IMR-90 (cell line): ENCODE measurements around the gene AQP1. TPM values are rescaled to one million over a fixed set of nuclear protein-coding genes. Genes with fewer than 3 reads are reported as not detected.

Experiments
- ATAC-seq: fragments of 200-7000 bp; cut with Tn5 transposase; 2 replicates; pipeline ENCODE4 v1.9.1; 2020; ENCODE audit warnings: low read depth, mild to moderate bottlenecking, moderate library complexity
- BruUV-seq: library from RNA; stranded (reverse); fragments of 400-500 nt; replicated peaks from 2 replicates; lab custom pipeline; 2021; lab: Mats Ljungman, UMichigan
- CTCF ChIA-PET: fragments of 300-600 bp; formaldehyde crosslinking; extraction: SDS; loops from one replicate; lab custom pipeline; 2021; ENCODE audit warnings: antibody characterized with exemption; lab: Yijun Ruan, JAX
- POLR2A ChIA-PET: fragments of 300-600 bp; sonication (Branson Sonifier 250); formaldehyde crosslinking; loops from one replicate; lab custom pipeline; 2022; ENCODE audit warnings: antibody characterized with exemption; ENCODE audit not compliant: unreplicated experiment; lab: Charles Lee
- DNase-seq: peaks from one replicate; pipeline ENCODE4 v3.0.0; 2013
- H2AFZ ChIP-seq: replicated peaks from 2 replicates; pipeline ENCODE3; 2013; ENCODE audit warnings: low read length, mild to moderate bottlenecking; ENCODE audit not compliant: poor library complexity
- H2AK5ac ChIP-seq: 2 replicates; pipeline ENCODE4 v1.6.1; 2013; ENCODE audit warnings: low read depth, low read length, inconsistent platforms
- H2AK9ac ChIP-seq: replicated peaks from 2 replicates; pipeline ENCODE3; 2013; ENCODE audit warnings: mild to moderate bottlenecking, low read depth, low read length, moderate library complexity; ENCODE audit not compliant: poor library complexity
- H2BK120ac ChIP-seq: 2 replicates; pipeline ENCODE4 v1.6.1; 2013; ENCODE audit warnings: low read depth, low read length, inconsistent platforms
- H2BK15ac ChIP-seq: 3 replicates; pipeline ENCODE4 v1.6.1; 2013; ENCODE audit warnings: low read depth, low read length, inconsistent platforms
- H2BK20ac ChIP-seq: 2 replicates; pipeline ENCODE4 v1.6.1; 2013; ENCODE audit warnings: low read depth, mild to moderate bottlenecking, inconsistent platforms, low read length, moderate library complexity
- H2BK5ac ChIP-seq: 2 replicates; pipeline ENCODE4 v1.6.1; 2013; ENCODE audit warnings: mild to moderate bottlenecking, low read depth, low read length, inconsistent platforms; ENCODE audit not compliant: poor library complexity, severe bottlenecking
- H3K14ac ChIP-seq: replicated peaks from 2 replicates; pipeline ENCODE4 v1.6.1; 2013; ENCODE audit warnings: low read depth, low read length, inconsistent platforms
- H3K18ac ChIP-seq: 2 replicates; pipeline ENCODE4 v1.6.1; 2013; ENCODE audit warnings: low read depth, low read length, control low read depth
- H3K23ac ChIP-seq: 2 replicates; pipeline ENCODE4 v1.6.1; 2013; ENCODE audit warnings: low read depth, low read length, inconsistent platforms
- H3K27ac ChIP-seq: 2 replicates; pipeline ENCODE4 v1.5.1; 2013; ENCODE audit warnings: mild to moderate bottlenecking, control low read depth, low read length; ENCODE audit not compliant: insufficient read depth
- H3K27me3 ChIP-seq: 2 replicates; pipeline ENCODE4 v1.6.1; 2013; ENCODE audit warnings: low read length; ENCODE audit not compliant: control insufficient read depth, insufficient read depth
- H3K36me3 ChIP-seq: 2 replicates; pipeline ENCODE4 v1.6.1; 2013; ENCODE audit warnings: low read length, mixed read lengths; ENCODE audit not compliant: control insufficient read depth, insufficient read depth
- H3K4ac ChIP-seq: 2 replicates; pipeline ENCODE4 v1.6.1; 2013; ENCODE audit warnings: low read depth, low read length, inconsistent platforms
- H3K4me1 ChIP-seq: 2 replicates; pipeline ENCODE4 v1.6.1; 2013; ENCODE audit warnings: low read length, mixed read lengths; ENCODE audit not compliant: control insufficient read depth, insufficient read depth
- H3K4me2 ChIP-seq: 2 replicates; pipeline ENCODE4 v1.6.1; 2013; ENCODE audit warnings: low read depth, mild to moderate bottlenecking, control low read depth, low read length, moderate library complexity
- H3K4me3 ChIP-seq: 2 replicates; pipeline ENCODE4 v1.5.1; 2013; ENCODE audit warnings: low read depth, mild to moderate bottlenecking, control low read depth, low read length, moderate library complexity; ENCODE audit not compliant: insufficient read depth
- H3K56ac ChIP-seq: 2 replicates; pipeline ENCODE4 v1.6.1; 2013; ENCODE audit warnings: low read length, inconsistent platforms; ENCODE audit not compliant: insufficient read depth; ENCODE audit errors: extremely low read depth
- H3K79me1 ChIP-seq, 2 experiments: 2 replicates each; pipeline ENCODE4 v1.6.1; 2013; ENCODE audit warnings: low read length in 2 of 2, inconsistent platforms in 1 of 2, low read depth in 1 of 2
- H3K9ac ChIP-seq: 2 replicates; pipeline ENCODE4 v1.6.1; 2013; ENCODE audit warnings: low read depth, low read length, control low read depth
- H3K9me1 ChIP-seq: 2 replicates; pipeline ENCODE4 v1.6.1; 2013; ENCODE audit warnings: low read length, inconsistent platforms; ENCODE audit not compliant: insufficient read depth
- H3K9me3 ChIP-seq: 2 replicates; pipeline ENCODE4 v1.6.1; 2013; ENCODE audit warnings: low read length; ENCODE audit not compliant: control insufficient read depth, insufficient read depth
- H4K20me1 ChIP-seq: 2 replicates; pipeline ENCODE4 v1.6.1; 2013; ENCODE audit warnings: low read length, inconsistent platforms; ENCODE audit not compliant: insufficient read depth
- H4K5ac ChIP-seq: 2 replicates; pipeline ENCODE4 v1.6.1; 2013; ENCODE audit warnings: mild to moderate bottlenecking, low read depth, low read length, control low read depth
- H4K8ac ChIP-seq, 2 experiments: 2 replicates each; pipeline ENCODE4 v1.6.1; 2013; ENCODE audit warnings: low read depth in 2 of 2, low read length in 2 of 2, control low read depth in 1 of 2, inconsistent platforms in 1 of 2
- H4K91ac ChIP-seq: 2 replicates; pipeline ENCODE4 v1.6.1; 2013; ENCODE audit warnings: low read depth, low read length, inconsistent platforms; ENCODE audit not compliant: insufficient read depth
- BHLHE40 ChIP-seq: fragments of 150-350 bp; IDR thresholded peaks from 2 replicates; pipeline ENCODE4 v1.6.1; 2016; ENCODE audit warnings: mild to moderate bottlenecking, low read depth, low read length
- CEBPB ChIP-seq: IDR thresholded peaks from 2 replicates; pipeline ENCODE4 v1.6.1; 2012; ENCODE audit warnings: low read depth, low read length, improper control_type of control experiment
- CHD1 ChIP-seq: IDR thresholded peaks from 2 replicates; pipeline ENCODE4 v1.6.1; 2012; ENCODE audit warnings: low read depth, low read length, improper control_type of control experiment
- CTCF ChIP-seq: conservative IDR thresholded peaks from 2 replicates; pipeline ENCODE4 v1.5.1; 2012; ENCODE audit warnings: mild to moderate bottlenecking, low read depth, low read length, improper control_type of control experiment
- FOS ChIP-seq: fragments of 150-350 bp; IDR thresholded peaks from 2 replicates; pipeline ENCODE4 v1.6.1; 2016; ENCODE audit warnings: low read depth, low read length
- MAFK ChIP-seq: IDR thresholded peaks from 2 replicates; pipeline ENCODE4 v1.6.1; 2012; ENCODE audit warnings: low read depth, low read length, improper control_type of control experiment
- MAZ ChIP-seq: IDR thresholded peaks from 2 replicates; pipeline ENCODE4 v1.6.1; 2012; ENCODE audit warnings: low read depth, mild to moderate bottlenecking, low read length, improper control_type of control experiment, moderate library complexity, borderline replicate concordance
- MXI1 ChIP-seq: IDR thresholded peaks from 2 replicates; pipeline ENCODE4 v1.6.1; 2012; ENCODE audit warnings: low read depth, mild to moderate bottlenecking, low read length, moderate library complexity, borderline replicate concordance
- NFE2L2 ChIP-seq: fragments of 150-350 bp; IDR thresholded peaks from 2 replicates; pipeline ENCODE4 v1.6.1; 2016; ENCODE audit warnings: low read depth, mild to moderate bottlenecking, low read length
- POLR2A ChIP-seq: IDR thresholded peaks from 2 replicates; pipeline ENCODE4 v1.6.1; 2012; ENCODE audit warnings: mild to moderate bottlenecking, low read depth, low read length
- RAD21 ChIP-seq: IDR thresholded peaks from 2 replicates; pipeline ENCODE4 v1.6.1; 2012; ENCODE audit warnings: low read length, improper control_type of control experiment
- RCOR1 ChIP-seq: IDR thresholded peaks from 2 replicates; pipeline ENCODE4 v1.6.1; 2012; ENCODE audit warnings: mild to moderate bottlenecking, low read length, improper control_type of control experiment; ENCODE audit not compliant: insufficient replicate concordance
- RFX5 ChIP-seq: IDR thresholded peaks from 2 replicates; pipeline ENCODE4 v1.8.0; 2012; ENCODE audit warnings: low read depth, mild to moderate bottlenecking, low read length, moderate library complexity
- SMC3 ChIP-seq: fragments of 150-350 bp; IDR thresholded peaks from 2 replicates; pipeline ENCODE4 v1.6.1; 2016; ENCODE audit warnings: low read depth, mild to moderate bottlenecking, antibody characterized with exemption, low read length, moderate library complexity
- USF2 ChIP-seq: fragments of 150-350 bp; IDR thresholded peaks from 2 replicates; pipeline ENCODE4 v1.6.1; 2017; ENCODE audit warnings: mild to moderate bottlenecking, antibody characterized with exemption, low read length, low read depth
- WGBS, 2 experiments: methylation state at CpG; one replicate each; pipeline versions ENCODE4 v1.1.5 to v1.1.7; 2013; ENCODE audit warnings: missing lambda C conversion rate in 2 of 2; ENCODE audit not compliant: insufficient read length in 1 of 2; ENCODE audit errors: extremely low coverage in 2 of 2; 5-methylcytosine and 5-hydroxymethylcytosine counted together
- dilution Hi-C: fragments of 300-500 bp; cut with HindIII; formaldehyde crosslinking; loops from one replicate; pipeline ENCODE4 v1.14.3; 2018; ENCODE audit warnings: low sequenced_read_pairs; ENCODE audit not compliant: unreplicated experiment
- in situ Hi-C: fragments of 300-500 bp; cut with MboI; formaldehyde crosslinking; loops from 3 replicates; pipeline ENCODE4 v1.14.3; 2019; ENCODE audit warnings: low sequenced_read_pairs, inconsistent platforms, mixed read lengths
- intact Hi-C: fragments of 100-400 bp; cut with micrococcal nuclease; formaldehyde crosslinking; loops from 2 replicates; pipeline ENCODE4 v1.10.0; 2022
- polyA plus RNA-seq, 3 experiments: library from polyadenylated mRNA; depleted of rRNA; stranded (reverse); fragments of >200 nt; gene quantifications; 2 replicates each; pipeline ENCODE4 v1.2.3, GENCODE V29; 2012; ENCODE audit warnings: low replicate concordance in 1 of 3
- total RNA-seq: library from RNA; depleted of rRNA; stranded (reverse); fragments of >200 nt; gene quantifications from 2 replicates; pipeline ENCODE4 v1.2.3, GENCODE V29; 2012
- TF ChIP-seq, protein P1 (sequence below): fragments of 150-350 bp; IDR thresholded peaks from 2 replicates; pipeline ENCODE4 v1.6.1; 2016; ENCODE audit warnings: low read depth, mild to moderate bottlenecking, low read length, moderate library complexity, borderline replicate concordance

AQP1 gene
- total and polyA plus RNA-seq, 2 of the 4 experiments (the other 2 are of a cell fraction): 0.18 to 0.39 TPM

DNA sequence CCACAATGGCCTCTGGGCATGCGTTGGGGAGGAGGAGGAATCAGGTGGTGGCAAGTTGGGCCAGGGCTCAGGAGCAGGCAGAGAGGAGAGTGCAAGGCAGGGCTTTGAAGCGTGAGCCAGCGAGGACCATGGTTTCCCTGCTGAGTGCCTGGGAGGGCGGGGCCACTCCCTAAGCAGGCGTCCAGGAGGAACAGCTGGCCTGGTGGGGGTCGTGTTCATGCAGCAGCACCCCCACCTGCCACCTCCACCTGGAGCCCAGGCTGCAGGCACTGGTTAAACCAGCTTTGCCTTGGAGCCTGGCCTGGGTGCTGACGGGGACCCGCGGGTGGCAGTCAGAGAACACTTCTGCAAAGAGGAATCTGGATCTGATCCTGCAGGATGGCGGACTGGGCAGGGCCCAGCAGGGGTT lies 24.2 kb upstream of the AQP1 start:
- H4K8ac ChIP-seq: no peak overlapping the region
- no peak overlapping the region for H2BK5ac ChIP-seq
- H3K4me1 ChIP-seq: peaks cover 3% of the 10 kb centered on the region; the same call in 1 of the 2 replicates
- no peak overlapping the region for H3K14ac ChIP-seq
- ChIA-PET POLR2A (no interaction called here), CTCF (no interaction called here)
- H3K18ac ChIP-seq: no peak overlapping the region
- intact Hi-C loops (no loop called here), dilution Hi-C loops (no loop called here), in situ Hi-C loops (no loop called here)
- H3K79me1 ChIP-seq: no peaks in the 10 kb centered on the region
- H3K36me3 ChIP-seq: no peaks in the 10 kb centered on the region
- no peak overlapping the region for H2BK120ac ChIP-seq
- WGBS, 2 experiments: 43% methylated on average over 4 of the region's 10 CpGs; no CpG with 5 or more reads in 1 of the 2 experiments
- TF ChIP-seq RAD21: no peak
- TF ChIP-seq CEBPB: no peak
- TF ChIP-seq NFE2L2: no peak
- TF ChIP-seq RFX5: no peak
- TF ChIP-seq FOS: no peak
- TF ChIP-seq CTCF: no peak
- no peak for TF ChIP-seq MAFK
- TF ChIP-seq MAZ: no peak
- TF ChIP-seq MXI1: no peak
- no peak for TF ChIP-seq USF2
- no peak for TF ChIP-seq BHLHE40
- TF ChIP-seq POLR2A: no peak
- TF ChIP-seq SMC3: no peak
- TF ChIP-seq RCOR1: no peak
- TF ChIP-seq, protein P1, sequence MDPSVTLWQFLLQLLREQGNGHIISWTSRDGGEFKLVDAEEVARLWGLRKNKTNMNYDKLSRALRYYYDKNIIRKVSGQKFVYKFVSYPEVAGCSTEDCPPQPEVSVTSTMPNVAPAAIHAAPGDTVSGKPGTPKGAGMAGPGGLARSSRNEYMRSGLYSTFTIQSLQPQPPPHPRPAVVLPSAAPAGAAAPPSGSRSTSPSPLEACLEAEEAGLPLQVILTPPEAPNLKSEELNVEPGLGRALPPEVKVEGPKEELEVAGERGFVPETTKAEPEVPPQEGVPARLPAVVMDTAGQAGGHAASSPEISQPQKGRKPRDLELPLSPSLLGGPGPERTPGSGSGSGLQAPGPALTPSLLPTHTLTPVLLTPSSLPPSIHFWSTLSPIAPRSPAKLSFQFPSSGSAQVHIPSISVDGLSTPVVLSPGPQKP: no peak
- TF ChIP-seq CHD1: no peak
- no peaks in the 10 kb centered on the region; the same call in 1 of the 2 replicates for H4K20me1 ChIP-seq
- H3K4me3 ChIP-seq: no peak overlapping the region
- H4K91ac ChIP-seq: no peak overlapping the region
- no peak overlapping the region for H3K4ac ChIP-seq
- no peak overlapping the region for H3K4me2 ChIP-seq
- no peak overlapping the region for H2BK20ac ChIP-seq
- peaks cover 5% of the 10 kb centered on the region; the same call in 1 of the 2 replicates for H3K27me3 ChIP-seq
- no peak overlapping the region for H3K9ac ChIP-seq
- no peak overlapping the region for H4K5ac ChIP-seq
- DNase-seq: no peak
- H3K56ac ChIP-seq: no peak overlapping the region
- no TSS peak for BruUV-seq
- no peaks in the 10 kb centered on the region; the same call in 1 of the 2 replicates for H3K9me1 ChIP-seq
- no peak overlapping the region for H3K23ac ChIP-seq
- ATAC-seq: no peak
- H3K27ac ChIP-seq: no peak overlapping the region
- no peak overlapping the region for H2AK5ac ChIP-seq
- H3K9me3 ChIP-seq: no peaks in the 10 kb centered on the region; the same call in 1 of the 2 replicates
- no peak overlapping the region for H2BK15ac ChIP-seq
- no peak overlapping the region for H2AK9ac ChIP-seq
- no peak overlapping the region for H2AFZ ChIP-seq
